DMS153 treated with DMSO at 0.1 percent for 48 hours (cell line): Measurements from ENCODE around the gene C10orf95.

Experiments used
- DNase-seq: peaks from one replicate; lab custom pipeline; 2025; ENCODE audit not compliant: unreplicated experiment; lab: John Stamatoyannopoulos, UW

The C10orf95 gene

GRCh38 chr10:102416695-102417094, 34.6 kb downstream of the C10orf95 start:
- no peak for DNase-seq

- no peak for DNase-seq
Observed at GRCh38 chr10:102416283-102416682, 35.1 kb downstream of the C10orf95 start.

DNA sequence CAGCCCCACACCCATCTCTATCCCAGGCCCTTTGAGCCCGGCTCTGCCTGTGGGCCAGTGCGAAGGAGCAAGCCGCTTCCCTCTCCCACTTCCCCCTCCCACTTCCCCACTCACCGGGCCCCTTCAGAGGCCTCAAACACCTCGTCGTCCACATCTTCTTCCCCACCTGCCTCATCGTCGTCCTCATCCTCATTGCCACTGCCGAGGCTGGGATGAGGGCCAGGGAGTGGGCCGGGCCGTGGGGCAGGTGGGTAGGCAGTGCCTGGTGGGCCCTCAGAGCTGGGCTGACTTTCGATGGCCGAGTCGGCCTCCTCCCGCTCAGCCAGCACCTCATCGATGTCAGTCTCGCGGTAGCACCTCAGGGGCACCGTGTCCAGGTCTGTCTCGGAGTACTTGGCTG, 36.6 kb downstream of the C10orf95 start:
- no peak for DNase-seq

DNA sequence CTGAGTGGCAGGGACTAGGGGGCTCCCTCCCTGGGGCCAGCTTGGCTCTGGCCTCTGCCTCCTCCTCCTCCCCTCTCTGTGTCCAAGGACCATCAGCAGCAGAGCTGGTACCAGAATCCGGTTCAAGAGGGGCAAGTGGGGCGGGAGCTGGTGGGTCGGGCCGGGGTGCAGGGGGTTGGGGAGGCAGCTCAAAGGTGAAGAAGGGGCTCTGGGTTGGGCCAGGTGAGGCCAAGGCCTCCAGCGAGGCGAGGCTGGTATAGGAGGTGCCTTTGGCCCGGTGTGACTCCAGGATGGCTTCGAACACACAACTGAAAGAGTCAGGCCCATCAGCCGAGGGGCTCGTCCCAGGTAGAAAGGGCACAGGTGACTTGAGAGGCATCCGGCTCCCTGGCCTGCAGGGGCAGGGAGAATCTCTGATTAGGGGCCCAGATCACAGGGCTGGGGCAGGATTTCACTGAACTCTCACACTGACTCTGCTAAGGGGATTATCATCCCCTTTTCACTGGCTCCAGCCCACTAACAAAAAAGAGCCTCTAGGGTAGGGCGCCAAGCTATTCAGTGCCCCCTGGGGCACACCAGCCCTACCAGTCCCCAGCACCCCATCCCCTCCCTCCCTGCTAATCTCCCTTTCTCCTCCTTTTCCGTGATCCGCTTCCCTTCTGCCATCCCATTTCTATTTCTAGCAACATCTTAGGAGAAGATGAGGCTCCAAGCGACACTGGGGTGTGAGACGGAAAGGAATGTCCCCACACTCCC, 37.4 kb downstream of the C10orf95 start:
- no peak for DNase-seq

- DNase-seq = peak; percentile 86
Observed at GRCh38 chr10:102413053-102413705, 38.2 kb downstream of the C10orf95 start.

- DNase-seq = no peak
Observed at GRCh38 chr10:102412293-102412692, 39.0 kb downstream of the C10orf95 start.

- DNase-seq = no peak
Observed at GRCh38 chr10:102411341-102412255, 39.7 kb downstream of the C10orf95 start.

DNA sequence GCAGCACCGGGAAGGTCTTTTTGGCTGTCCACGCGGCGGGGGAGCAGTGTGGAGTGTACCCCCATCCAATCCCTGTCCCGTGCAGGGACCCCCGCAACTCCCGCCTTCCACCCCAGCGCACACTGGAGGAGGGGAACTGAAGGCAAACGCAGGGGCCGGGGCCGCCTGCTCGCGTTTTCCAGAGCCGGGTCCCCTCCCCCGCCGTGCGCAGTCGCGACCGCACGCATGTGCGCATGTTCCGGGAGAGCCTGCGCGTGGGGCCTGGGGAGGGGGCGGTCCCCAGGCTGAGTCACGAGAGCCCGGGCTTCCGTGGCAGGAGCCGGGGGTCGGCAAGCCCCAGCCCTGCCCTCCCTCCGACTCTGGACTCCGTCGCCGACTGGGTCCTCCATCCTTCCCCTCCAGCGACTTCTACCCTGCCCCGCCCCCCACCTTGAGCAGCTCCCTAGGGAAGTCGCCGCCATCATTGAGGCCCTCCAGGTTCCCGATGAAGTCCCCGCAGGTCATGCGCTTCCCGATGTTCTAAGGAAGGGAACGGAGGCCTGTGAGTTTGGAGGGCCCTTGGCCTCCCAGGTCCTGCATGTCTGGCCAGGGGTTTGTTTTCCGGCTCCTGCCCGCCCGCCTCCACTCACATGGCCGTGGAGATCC, 40.8 kb downstream of the C10orf95 start:
- DNase-seq = no peak

DNA sequence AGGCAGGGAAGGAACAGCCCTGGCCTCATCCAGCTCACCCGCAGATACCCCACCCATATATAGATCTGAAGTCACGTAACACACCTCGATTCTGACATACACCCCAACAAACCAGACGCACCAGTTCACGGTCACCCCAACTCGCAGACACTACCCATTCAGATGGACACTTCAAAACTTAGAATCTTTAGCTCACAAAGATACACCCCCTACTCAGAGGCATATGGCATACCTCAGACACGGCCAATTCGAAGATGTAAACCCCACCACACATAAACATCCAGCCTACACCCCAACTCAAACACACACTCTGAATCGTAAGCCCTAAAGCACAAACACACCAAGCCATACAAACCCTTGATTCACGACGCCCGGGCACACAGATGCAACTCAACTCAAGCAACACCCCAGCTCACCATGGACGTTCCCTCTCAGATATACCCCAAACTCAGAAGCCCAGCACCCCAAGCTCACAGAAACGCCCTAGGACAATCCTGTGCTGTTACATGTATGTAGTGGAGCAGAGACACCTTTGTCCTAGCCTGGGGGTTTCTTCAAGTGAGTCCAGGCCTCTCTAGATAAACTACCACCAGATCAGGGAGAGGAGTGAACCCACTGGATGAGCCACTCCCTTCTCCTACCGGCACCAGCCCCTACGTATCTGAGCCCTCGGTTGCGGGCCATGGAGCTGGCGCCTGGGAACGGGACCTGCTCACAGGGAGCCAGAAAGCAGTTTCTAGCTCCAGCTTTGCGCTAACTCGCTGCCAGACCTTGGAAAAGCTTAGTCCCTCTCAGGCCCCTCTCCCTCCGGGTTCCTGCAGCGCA, 41.5 kb downstream of the C10orf95 start:
- DNase-seq = no peak

- DNase-seq = no peak
Observed at GRCh38 chr10:102408728-102409603, 42.4 kb downstream of the C10orf95 start.

GRCh38 chr10:102408131-102408727, 43.1 kb downstream of the C10orf95 start:
- no peak for DNase-seq

DNA sequence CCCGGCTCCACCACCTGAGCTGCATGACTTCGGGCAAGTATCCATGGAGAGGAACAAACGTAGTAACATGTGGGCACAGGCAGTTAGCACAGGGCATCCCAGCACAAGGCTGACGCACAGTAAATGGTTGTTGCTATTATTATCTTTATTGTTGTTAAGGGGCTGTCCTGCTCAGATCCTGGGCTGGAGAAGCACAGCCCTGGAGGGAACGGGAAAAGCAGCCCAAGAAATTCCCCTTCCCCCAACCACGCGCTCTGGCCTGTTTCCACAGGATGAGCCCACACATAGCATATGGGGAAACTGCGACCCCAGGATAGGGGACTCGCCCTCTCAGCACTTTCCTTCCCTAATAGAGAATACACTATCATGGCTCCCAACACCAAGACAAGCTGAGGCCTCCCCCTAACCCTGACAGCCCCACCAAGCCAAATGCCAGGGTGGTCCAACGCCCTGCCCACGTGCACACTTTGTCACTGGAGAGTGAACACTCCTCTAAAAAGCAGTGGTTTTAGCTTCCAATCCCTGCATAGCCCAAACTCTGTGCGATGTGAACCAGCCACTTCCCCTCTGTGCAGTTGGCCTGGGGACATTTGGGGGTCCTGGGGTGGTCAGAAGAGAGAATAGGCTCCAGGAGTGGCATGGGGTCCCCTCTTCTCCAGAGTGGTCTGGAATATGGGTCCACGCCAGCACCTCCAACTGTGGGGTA, 43.8 kb downstream of the C10orf95 start:
- no peak for DNase-seq

DNA sequence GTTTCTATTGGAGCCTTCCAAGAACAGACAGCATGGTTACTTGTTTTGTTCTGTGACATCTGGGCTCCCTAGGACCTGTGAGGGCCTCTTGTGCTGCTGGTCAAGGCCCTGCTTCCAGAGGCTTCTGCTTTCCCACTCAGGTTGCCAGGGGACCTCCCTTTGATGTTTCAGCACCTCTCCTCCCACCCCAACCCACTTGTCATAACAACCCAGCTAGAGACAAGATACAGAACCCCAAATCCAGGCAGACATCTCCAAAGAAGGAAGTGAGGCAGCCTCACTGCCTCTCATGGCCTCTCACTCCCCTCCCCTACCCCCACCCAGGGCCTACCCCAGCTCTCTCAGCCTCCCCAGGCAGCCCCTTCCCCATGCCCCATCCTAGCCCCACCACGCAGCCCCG, 44.5 kb downstream of the C10orf95 start:
- no peak for DNase-seq

DNA sequence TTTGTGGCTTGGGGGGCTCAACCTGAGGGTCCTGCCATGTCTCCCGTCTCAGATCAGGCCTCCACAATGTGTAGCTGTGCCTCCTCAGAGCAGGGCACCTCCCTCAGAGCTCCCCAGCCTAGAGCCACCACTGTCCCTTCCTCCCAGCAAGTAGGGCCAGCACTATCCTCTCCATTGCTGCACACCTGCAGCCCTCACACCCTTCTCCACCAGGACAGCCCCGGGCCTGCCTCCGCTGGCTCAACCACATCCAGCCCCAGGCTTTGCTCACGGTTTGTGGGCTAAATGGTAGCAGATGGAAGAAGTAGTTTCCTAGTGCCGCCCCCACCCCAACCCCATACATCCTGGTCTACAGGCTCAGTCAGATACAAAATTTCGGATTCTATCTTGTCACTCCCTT, 45.7 kb downstream of the C10orf95 start:
- DNase-seq = no peak

DNA sequence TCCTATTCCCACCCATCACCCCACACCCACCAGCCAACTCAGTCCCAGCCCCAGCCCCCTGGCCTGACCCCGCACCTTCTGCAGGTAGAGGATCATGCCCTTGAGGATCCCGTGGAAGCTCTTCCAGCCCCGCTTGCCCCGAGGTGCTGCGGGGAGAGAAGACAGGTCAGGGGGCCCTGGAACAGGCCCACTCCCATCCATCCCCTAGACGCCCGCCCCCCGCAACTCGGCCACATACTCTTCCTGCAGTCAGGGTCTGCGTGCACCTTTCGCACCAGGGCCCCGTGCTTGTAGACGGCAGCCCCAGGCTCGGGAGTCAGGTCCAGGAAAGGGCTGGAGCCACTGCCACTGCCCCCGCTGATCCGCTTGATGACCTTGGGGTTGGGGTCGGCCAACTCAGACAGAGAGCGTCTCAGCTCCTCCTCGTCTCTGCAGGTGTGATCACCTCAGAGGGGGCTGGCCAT, 46.2 kb downstream of the C10orf95 start:
- DNase-seq = no peak

GRCh38 chr10:102404361-102405107, 46.8 kb downstream of the C10orf95 start:
- DNase-seq = no peak

DNA sequence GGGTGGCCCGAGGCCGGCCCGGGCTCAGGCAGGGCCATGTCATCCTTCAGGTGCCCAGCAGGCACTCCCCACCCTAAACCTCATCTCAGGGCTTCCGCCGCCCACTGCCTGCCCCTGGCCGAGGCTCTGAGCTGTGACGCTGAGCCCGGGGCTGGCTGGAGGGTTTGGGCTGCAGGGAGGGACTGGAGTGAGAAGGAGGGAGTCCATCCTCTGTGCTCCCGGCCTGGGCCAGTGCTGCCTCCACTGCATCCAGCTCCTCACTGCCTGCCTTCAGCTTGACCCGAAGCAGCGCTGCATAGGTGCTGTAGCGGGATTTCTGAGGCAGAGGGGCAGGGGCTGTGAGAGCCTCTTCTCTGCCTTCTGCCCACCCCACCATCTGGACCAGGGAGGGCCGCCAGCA, 48.2 kb downstream of the C10orf95 start:
- DNase-seq = no peak

DNA sequence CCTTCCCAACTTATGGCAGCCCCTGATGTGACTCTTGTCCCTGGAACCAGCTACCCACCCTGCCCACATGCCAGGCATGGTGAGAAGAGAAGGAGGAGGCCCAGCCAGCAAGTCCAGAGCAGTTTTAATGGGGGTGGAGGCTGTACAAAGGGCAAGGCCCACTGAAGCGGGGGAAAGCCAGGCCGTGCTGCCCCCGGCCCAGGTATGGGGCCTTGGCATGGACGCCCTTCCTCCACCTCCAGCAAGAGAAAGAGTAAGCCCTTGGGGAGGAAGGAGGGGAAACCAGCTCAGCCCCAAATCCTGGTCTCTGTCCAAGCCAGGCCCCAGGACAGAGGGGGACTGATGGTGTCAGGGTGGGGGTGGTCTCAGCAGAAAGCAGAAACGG, 48.8 kb downstream of the C10orf95 start:
- DNase-seq = no peak
